HG02973 (cell line): ENCODE data around the gene MAEA.
"Not testable (repeated sequence)": the region's sequence is repeated elsewhere in the genome, so short reads cannot be mapped to it uniquely, and the experiment has no call there.

Experiments used
- ATAC-seq: cut with Tn5 transposase; IDR thresholded peaks from one replicate; pipeline ENCODE4 v1.9.1; 2021; ENCODE audit warnings: moderate library complexity; ENCODE audit not compliant: unreplicated experiment

Gene MAEA

GRCh38 chr4:1333256-1333655, 43.6 kb downstream of the MAEA start:
- ATAC-seq = no peak

GRCh38 chr4:1333851-1334578, 44.3 kb downstream of the MAEA start:
- not testable (repeated sequence) for ATAC-seq

GRCh38 chr4:1334579-1334895, 44.8 kb downstream of the MAEA start:
- ATAC-seq = no peak

- not testable (repeated sequence) for ATAC-seq
Observed at GRCh38 chr4:1335193-1335883, 45.6 kb downstream of the MAEA start.

GRCh38 chr4:1336088-1336491, 46.4 kb downstream of the MAEA start:
- ATAC-seq = no peak

GRCh38 chr4:1337376-1337831, 47.7 kb downstream of the MAEA start:
- ATAC-seq = no peak

GRCh38 chr4:1337951-1338751, 48.5 kb downstream of the MAEA start:
- no peak for ATAC-seq

GRCh38 chr4:1338752-1339414, 49.2 kb downstream of the MAEA start:
- ATAC-seq = no peak

GRCh38 chr4:1339489-1339888, 49.8 kb downstream of the MAEA start:
- no peak for ATAC-seq

- ATAC-seq = no peak
Observed at GRCh38 chr4:1340181-1340747, 50.6 kb downstream of the MAEA start.

GRCh38 chr4:1340861-1341260, 51.2 kb downstream of the MAEA start:
- no peak for ATAC-seq

GRCh38 chr4:1342003-1342402, 52.3 kb downstream of the MAEA start:
- ATAC-seq = no peak

GRCh38 chr4:1344696-1345095, 55.0 kb downstream of the MAEA start:
- no peak for ATAC-seq

- peak; percentile 1 for ATAC-seq
Observed at GRCh38 chr4:1345903-1346780, 56.5 kb downstream of the MAEA start.

GRCh38 chr4:1346781-1347409, 57.2 kb downstream of the MAEA start, which contains the start of gene UVSSA:
Gene UVSSA, plus strand, starts transcription at chr4:1347208. Its CDS starts 884 bp downstream, at chr4:1348092.
- ATAC-seq = peak; percentile 88

- peak; percentile 27 for ATAC-seq
Observed at GRCh38 chr4:1347410-1347864, 57.7 kb downstream of the MAEA start.

- ATAC-seq = no peak
Observed at GRCh38 chr4:1348014-1348513, 58.4 kb downstream of the MAEA start.

GRCh38 chr4:1348746-1349145, 59.1 kb downstream of the MAEA start:
- ATAC-seq = no peak
